ENCODE measurements around the gene MRPL43. TPM values are rescaled to one million over a fixed set of nuclear protein-coding genes. Genes with fewer than 3 reads are reported as not detected.

The MRPL43 gene
- total and polyA plus RNA-seq, 12 donors: 43.8 to 123 (median 55.5) TPM

DNA sequence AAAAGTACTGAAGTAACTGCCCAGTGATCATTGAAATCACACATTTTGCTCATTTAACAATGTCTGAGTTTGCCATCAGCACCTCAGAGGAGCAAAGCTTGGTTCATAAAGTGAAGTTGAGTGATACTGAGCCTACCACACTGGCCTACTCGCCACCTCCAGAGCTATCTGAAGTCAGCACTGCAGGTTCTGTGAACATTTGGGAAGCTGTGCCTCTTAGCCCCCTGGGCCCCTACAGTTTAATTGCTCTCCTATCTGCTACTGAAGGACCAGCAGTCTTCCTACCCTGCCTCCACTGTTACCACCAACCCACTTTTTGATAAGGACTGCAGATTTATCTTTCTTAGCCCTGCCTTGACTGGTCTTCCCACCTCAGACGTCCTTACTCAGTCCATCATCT, 20.0 kb downstream of the MRPL43 start:
- H3K27me3 ChIP-seq: peaks cover 0 to 7% (median 0%) of the 10 kb centered on the region in 7 donors
- DNase-seq (no peak), ATAC-seq (no peak)
- H3K27ac ChIP-seq: no peak overlapping the region
- TF ChIP-seq CTCF (IDR thresholded peaks at IDR 0.05): no peak
- WGBS, 2 donors: 84 to 85% methylated on average over 2 of the region's 2 CpGs
- no peak overlapping the region for H3K4me3 ChIP-seq
- H3K4me1 ChIP-seq: peaks cover 3 to 23% (median 15%) of the 10 kb centered on the region in 9 donors
- intact Hi-C loops (cut with DNase I): no loop called here
- peaks cover 0 to 46% (median 9%) of the 10 kb centered on the region in 9 donors for H3K36me3 ChIP-seq
- no peaks in the 10 kb centered on the region for H3K9me3 ChIP-seq

- ATAC-seq: no peak
- WGBS, 2 donors: 66 to 68% methylated on average over 2 of the region's 2 CpGs
- peaks cover 0 to 7% (median 0%) of the 10 kb centered on the region in 7 donors for H3K27me3 ChIP-seq
- H3K36me3 ChIP-seq: peaks cover 0 to 51% (median 14%) of the 10 kb centered on the region in 9 donors
- DNase-seq: no peak
- no peaks in the 10 kb centered on the region for H3K9me3 ChIP-seq
- H3K4me3 ChIP-seq: no peak overlapping the region
- TF ChIP-seq CTCF (IDR thresholded peaks at IDR 0.05): no peak
- peaks cover 3 to 23% (median 15%) of the 10 kb centered on the region in 9 donors for H3K4me1 ChIP-seq
- H3K27ac ChIP-seq: no peak overlapping the region
- intact Hi-C loops (cut with DNase I): no loop called here
Measured at GRCh38 chr10:100966887-100967286, 20.4 kb downstream of the MRPL43 start.

- H3K36me3 ChIP-seq: peaks cover 0 to 61% (median 17%) of the 10 kb centered on the region in 9 donors
Measured at GRCh38 chr10:100965820-100966219, 21.5 kb downstream of the MRPL43 start.

DNA sequence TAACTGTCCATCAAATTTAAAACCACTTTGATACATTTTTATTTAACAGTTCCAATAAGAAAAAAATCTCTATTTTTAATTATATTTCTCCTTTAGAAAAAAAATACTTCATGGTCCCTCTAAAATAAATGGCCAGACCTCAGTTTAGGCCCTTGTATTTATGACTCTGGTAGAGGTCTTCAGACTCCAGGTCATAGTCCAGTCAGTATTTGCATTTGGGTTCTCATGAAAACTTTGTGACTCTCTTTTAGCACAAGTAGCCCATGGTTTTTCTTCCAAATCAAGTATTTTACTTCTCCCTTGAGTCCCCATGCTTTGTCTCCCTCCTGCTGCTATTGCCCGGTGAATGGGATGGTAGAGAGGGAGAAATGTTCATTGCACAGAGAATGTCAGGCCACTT, 23.5 kb downstream of the MRPL43 start:
- H3K4me3 ChIP-seq: no peak overlapping the region
- 91 to 96% methylated on average over 1 of the region's 1 CpG for WGBS, 2 donors
- H3K36me3 ChIP-seq: peaks cover 0 to 81% (median 29%) of the 10 kb centered on the region in 9 donors
- no peaks in the 10 kb centered on the region for H3K27me3 ChIP-seq
- intact Hi-C loops (cut with DNase I): no loop called here
- ATAC-seq (no peak), DNase-seq (no peak)
- H3K27ac ChIP-seq: no peak overlapping the region
- no peaks in the 10 kb centered on the region for H3K9me3 ChIP-seq
- TF ChIP-seq CTCF (IDR thresholded peaks at IDR 0.05): no peak
- H3K4me1 ChIP-seq: peaks cover 2 to 10% (median 5%) of the 10 kb centered on the region in 9 donors

More at GRCh38 chr10:100965820-100966219, 21.5 kb downstream of the MRPL43 start:
- DNase-seq: no peak
- no peak for TF ChIP-seq CTCF (IDR thresholded peaks at IDR 0.05)
- H3K9me3 ChIP-seq: no peaks in the 10 kb centered on the region
- H3K4me3 ChIP-seq: no peak overlapping the region
- 53 to 56% methylated on average over 5 of the region's 5 CpGs for WGBS, 2 donors
- no peak overlapping the region for H3K27ac ChIP-seq
- peaks cover 0 to 7% (median 0%) of the 10 kb centered on the region in 7 donors for H3K27me3 ChIP-seq
- H3K4me1 ChIP-seq: peaks cover 3 to 23% (median 15%) of the 10 kb centered on the region in 9 donors
- intact Hi-C loops (cut with DNase I): no loop called here
- no peak for ATAC-seq

Measured in heart right ventricle (tissue), 16 donors.